SH-SY5Y (cell line): Measurements from ENCODE around the gene C5orf58.

Source experiments
- GATA2 ChIP-seq: IDR thresholded peaks from 2 replicates; pipeline ENCODE4 v1.6.1; 2011; ENCODE audit warnings: mild to moderate bottlenecking, low read depth, low read length
- GATA3 ChIP-seq: IDR thresholded peaks from 2 replicates; pipeline ENCODE4 v1.6.1; 2011; ENCODE audit warnings: low read depth, mild to moderate bottlenecking, low read length, moderate library complexity

Gene C5orf58

DNA sequence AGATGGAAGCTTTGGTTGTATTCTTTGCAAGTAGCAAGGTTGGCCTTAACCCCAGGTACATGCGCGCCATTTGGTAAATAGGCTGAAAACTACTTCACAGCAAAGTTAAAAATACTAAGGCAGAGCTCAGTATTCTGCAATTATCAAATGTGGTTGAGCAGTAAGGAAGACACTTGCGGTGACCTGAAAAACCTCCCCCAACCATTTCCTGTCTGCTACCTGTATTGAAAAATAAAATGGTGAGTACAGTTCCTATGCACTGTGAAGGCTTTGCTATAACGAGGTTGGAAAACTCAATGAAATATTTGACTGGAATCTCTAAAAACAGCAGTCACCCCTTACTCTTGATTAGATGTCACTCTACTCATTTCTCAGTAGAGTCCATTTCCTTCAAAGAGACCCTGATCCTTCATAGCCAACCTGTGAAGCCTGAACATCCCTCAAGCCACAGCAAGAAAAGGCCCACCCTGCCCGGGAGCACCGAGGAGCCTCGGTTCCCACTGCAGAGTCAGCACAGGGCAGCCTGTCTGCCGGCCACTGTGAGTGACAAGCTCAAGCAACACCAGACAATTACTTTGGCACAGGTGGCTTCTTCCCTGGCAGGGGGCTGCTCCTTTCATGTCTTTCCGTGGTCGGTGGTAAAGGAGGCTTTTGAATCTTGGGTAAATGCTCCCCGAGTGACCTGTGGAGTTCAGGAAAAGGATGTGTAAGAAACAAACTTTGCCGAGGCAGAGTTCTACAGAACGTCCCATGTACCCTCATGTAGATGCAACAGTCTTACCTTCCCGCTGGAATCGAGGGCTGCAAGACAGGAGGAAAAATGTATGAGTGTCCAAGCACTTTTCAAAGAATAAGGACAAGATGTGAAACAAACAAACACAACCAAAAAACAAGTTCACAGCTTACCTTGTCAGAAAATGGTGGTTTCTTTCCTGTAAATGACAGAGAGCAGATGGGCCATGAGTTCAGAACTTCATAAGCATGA is 29.6 kb downstream of the C5orf58 start:
- no peak for TF ChIP-seq GATA2
- no peak for TF ChIP-seq GATA3

DNA sequence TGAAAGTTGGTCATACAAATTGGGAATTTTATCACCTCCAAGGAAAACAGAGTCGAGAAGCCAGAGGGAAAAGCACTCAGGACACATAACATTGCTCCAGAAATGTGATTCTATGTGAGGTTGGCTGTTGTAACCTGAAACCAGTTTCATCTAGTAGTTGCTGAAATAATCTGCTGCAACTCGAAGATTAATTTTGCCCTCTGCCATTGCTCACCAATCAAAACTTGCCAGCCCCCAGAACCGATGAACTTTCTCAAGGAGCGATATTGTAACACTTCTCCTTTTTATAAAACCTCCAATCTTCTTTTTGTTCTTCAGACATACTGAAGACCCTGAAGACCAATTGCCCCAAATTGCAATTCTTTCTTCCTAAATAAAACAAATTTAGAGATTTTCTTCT is 31.1 kb downstream of the C5orf58 start:
- TF ChIP-seq GATA3 (no peak), GATA2 (no peak)

DNA sequence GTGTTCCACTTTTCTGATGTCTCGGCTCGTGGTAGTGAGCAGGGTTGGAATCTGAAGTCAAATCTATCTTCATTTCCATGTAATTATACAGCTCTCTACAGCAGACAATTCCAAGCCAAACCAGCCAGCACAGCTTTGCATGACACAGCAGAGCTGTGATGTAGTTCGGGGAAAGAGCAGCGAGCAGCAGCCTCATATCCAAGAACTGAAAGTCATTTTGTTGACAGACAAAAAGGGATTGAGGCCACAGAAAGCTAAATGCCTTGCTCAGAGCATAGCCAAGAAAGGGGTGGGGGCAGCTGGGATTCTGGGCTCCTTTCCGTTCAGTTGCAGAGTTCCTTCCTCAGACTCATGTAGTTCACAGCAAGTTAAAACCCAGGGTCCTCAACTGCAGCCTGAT is 32.7 kb downstream of the C5orf58 start:
- TF ChIP-seq GATA3 (no peak), GATA2 (no peak)

DNA sequence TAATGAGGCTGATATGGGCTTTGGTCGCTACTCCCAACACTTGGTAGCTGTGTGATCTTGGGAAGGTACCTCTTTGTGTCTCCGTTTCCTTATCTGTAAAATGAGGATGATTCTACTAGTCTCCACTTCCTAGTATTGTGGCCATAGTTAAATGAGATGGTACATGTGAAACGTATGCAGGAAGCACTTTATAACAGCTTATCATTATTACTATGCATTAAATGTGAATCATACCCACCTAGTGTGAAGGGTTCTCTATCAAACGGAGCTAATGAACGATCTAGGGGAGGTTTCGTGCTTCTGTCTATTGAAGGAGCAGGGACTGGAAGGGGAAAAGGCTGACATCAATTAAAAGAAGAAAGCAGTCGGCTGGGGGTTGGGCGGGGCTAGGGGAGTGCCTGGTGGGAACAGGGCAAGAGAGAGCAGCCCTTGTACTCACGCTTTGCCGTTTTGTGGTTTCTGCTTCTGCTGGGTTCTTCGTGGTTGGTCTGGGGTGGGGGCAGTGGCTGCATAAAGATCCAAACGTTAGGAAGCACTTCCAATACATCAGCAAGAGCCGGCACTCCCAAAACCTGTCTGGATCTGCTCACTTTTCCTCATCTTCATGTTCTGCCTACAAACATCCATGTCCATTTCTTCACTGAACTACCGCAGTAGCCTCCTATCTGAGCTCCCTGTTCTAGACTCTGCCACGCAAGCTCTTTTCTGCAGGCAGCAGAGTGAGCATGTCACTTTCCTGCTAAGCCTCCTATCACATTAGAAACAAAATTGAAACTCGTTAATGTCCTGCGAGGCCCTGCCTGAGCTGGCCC is 34.0 kb downstream of the C5orf58 start:
- no peak for TF ChIP-seq GATA2
- no peak for TF ChIP-seq GATA3

DNA sequence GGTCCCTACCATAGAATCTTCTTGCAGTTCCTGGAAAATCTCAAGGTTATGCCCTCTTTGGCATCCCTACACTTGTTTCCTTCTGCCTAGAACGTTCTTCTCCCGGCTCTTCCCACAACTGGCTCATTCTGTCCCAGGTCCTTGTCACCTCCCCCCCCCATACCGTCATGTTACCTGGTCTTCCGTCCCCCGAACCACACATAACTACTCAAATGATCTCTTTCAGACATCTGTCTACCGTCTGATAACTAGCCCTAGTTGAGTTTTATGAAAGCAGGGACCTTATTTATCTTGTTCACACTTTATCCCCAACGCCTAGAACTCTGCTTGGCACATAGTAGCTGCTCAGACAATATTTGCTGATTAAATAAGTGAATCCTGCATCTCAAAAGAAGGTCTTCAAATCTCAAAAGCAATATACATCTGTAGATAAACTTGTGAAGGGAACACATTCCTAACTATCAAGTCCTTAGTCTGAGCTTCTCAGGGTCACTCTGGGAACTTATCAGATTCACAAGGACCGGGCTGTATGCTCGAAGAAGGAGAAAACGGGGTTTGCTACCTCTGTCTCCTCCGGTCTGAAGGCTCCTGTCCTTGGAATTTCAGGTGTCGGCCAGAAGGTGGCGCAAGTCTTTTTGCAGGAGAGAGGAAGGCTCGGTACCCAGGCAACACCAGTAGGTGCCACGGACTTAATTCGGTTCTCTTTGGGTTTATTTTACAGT is 34.8 kb downstream of the C5orf58 start:
- no peak for TF ChIP-seq GATA3
- no peak for TF ChIP-seq GATA2

DNA sequence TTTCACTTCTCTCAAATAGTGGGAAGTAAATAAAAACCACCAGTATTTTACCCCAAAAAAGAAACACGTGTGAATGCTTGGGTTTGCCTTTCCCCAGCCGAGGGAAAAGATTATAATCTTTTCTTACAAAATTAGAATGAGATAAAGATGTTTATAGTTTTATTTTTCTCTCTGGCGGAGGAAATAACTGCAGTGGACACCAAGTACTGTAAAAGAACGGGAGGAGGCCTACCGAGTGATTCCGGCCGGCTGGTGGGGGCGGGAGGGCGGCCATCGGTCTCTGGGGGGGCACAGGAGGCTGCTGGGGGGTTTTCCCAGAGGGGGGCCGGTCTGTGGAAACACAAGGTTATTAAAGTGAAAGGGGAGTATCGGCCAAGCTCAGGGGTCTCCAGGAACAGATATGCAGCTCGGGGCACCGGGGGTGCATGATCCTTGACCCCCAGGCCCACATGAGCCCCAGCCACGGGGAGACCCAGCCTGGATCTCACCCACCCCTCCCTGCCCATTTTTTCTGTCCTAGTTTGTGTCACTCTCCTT is 35.4 kb downstream of the C5orf58 start:
- TF ChIP-seq GATA3, result no peak
- TF ChIP-seq GATA2, result no peak

DNA sequence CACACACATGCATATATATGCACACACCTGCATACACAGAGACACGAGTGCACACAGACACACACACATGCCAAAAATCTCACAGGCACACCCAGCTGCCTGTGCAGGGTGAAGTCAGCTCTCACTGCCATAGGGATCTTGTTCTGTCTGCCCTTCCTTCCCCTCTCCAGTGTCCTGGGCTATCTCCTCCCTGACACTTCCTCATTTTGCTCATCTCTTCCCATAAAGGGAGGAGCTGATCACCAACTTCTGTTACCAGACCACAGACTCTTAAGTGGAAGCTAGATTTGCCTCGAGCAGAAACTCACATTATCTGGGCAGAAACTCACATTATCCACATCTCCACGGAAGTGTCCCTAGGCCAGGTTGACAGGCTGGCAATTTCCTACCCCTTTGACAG is 36.1 kb downstream of the C5orf58 start:
- TF ChIP-seq GATA3, result no peak
- no peak for TF ChIP-seq GATA2

DNA sequence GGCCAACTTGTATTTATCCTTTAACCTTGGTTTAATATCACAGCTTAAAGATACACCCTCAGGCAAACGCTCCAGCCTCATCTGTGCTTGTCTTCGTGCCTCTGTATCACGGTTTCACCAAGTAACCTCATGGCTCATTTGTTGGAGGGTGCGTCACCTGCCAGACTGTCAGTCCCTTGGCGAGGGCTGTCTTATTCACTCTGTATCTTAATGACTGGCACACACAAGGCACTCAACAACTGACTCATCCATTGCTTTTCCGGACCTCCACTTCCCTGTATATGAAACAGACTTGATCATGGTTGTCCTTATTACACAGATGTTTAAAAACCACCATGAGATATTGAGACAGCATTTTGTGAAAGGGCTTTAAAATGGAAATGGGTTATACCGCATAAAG is 36.8 kb downstream of the C5orf58 start:
- TF ChIP-seq GATA2 (no peak), GATA3 (no peak)

DNA sequence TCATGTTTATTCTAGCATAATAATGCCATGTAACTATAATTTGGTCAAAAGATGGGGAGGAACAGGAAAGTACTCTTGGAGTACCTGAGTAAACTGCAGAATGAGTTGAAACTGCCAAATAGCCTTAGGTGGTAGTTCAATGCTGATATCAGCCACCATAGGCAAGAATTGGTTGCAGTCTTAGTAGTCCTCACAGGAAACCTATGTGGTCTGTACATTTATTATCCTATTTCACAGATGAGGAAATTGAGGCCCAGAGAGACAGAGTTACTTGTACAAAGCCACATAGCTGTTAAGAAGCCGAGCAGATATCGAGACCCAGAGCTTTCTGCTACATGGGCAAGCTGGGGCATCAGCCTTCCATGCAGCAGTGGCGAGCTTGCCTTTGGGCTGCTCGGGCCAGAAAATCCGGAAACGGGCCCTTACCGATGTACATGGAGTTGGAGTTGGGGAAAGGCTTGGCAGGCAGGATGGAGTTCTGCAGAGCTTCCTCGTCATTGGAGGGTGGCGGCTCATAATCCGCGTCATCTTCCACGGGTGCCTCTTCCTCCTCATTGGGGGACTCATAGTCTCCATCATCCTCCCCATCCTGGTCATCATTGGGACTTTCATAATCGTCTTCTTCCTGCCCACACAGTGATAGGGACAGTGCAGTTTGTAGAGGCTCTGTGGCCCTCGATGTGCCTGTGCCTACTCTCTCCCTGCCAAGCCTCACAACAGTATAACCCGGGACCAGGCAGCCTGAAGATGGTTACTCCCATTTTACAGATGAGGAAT is 37.7 kb downstream of the C5orf58 start:
- TF ChIP-seq GATA2, result no peak
- no peak for TF ChIP-seq GATA3

DNA sequence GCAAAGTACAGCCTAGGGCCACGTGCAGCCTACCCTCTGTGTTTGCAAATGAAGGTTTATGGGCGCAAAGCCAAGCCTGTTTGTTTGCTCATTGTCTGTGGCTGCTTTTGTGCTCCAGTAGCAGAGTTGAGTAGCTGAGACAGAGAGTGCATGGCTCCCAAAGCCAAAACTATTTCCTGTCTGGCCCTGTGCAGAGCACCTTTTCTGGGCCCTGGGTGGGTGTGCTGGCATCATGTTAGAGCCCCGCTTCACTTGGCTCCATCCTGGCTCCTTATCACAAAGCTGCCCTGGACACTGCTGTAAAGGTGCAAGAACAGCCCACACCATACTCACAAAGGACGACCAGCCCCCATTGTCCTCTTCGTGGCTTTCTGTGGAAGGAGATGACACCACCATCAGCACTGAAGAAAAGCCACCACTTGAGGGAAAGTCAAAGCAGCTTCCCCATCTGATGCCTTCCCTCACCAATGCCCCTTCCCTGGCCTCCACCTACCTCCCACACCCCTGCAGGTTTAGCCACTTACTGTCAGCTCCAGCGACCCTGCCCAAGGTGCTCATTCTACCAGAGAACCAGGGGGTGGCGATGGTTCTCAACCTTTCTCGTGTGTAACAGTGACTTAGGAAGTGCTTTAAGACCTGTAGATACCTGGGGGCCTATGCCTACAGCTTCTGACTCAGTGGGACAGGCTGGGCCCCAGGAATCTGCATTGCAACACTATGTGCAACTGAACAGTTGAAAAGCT is 41.4 kb downstream of the C5orf58 start:
- TF ChIP-seq GATA3 (no peak), GATA2 (no peak)

DNA sequence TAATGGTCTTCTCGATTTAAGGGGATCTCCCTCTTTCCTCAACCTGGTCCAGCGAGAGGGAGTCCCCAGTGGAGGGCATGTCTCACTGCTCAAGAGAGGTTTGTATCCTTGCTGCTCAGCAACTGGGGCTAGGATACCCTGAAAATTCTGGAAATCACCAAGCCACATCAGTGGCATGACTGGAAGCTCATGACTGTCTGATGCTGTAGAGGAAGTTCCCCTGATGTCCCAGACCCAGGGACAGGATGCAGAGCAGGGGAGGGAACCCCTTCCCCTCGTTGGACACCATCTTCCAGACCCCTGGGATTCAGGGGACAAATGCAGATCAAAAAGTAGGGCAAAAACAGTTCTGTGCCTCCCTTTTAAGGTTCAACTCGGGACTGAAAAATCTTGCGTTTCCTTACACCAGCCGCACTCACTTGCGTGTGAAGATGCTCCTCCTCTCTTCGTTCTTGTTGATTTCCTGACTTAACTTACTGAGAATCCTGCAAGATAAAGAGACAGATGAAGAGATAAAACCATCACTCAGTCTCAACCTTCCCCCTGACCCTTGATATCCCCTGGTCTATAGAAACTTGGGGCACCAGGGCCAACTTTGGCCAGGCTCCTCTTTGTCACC is 42.7 kb downstream of the C5orf58 start:
- TF ChIP-seq GATA3 (no peak), GATA2 (no peak)

DNA sequence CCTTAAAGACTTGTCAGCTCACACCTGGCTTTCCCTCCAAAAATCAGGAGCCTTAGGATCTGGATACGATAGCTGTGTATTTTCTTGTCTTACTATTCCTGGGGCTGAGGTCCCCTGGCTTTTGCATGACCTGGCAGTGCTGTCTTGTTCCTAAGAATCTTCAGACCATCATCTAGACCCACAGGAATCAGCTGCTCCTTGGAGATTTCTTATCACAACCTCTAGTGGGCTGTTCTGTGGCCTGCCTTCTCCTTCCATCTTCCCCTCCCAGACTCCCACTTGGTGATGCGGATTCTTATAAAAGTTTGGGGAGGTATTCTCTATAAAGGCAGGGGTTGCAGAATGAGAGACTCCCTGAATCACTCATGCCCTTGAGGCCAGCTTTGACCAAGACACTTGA is 43.4 kb downstream of the C5orf58 start:
- TF ChIP-seq GATA3, result no peak
- TF ChIP-seq GATA2, result no peak

DNA sequence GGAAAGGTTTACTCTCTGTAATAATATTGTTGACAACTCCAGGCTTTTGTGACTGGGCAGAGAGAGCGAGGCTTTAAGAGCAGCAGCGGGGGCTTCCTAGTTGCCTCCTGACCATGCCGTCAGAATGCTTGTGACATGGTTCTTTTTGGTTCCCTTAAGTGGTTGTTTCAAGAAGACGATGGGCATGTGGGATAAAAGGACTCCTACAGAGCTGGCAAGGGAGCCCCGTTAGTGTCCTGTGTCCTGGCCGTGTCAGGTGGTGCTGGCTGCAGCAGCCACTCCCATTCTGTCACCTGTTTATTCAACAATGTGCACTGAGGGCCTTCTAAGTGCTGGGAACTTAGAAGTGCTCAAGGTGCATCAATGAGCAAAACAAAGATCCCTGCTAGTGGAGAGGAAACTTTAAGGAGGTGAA is 45.1 kb downstream of the C5orf58 start:
- TF ChIP-seq GATA2, result no peak
- TF ChIP-seq GATA3, result no peak
